Endothelial cell of umbilical vein (primary cell): ENCODE measurements around the gene FGD5.
A peak's percentile ranks its signal among the peaks of the same experiment; 100 is the strongest.

Experiments used
- EZH2 ChIP-seq: IDR thresholded peaks from 2 replicates; pipeline ENCODE4 v1.6.1; 2012; ENCODE audit warnings: borderline replicate concordance, low read depth, mild to moderate bottlenecking, moderate library complexity, low read length, inconsistent platforms; ENCODE audit not compliant: severe bottlenecking
- FOS ChIP-seq: IDR thresholded peaks from 2 replicates; pipeline ENCODE4 v1.6.1; 2011; ENCODE audit warnings: mild to moderate bottlenecking, low read length, moderate library complexity, borderline replicate concordance; ENCODE audit not compliant: insufficient read depth
- POLR2A ChIP-seq: IDR thresholded peaks from 2 replicates; pipeline ENCODE4 v1.6.1; 2012; ENCODE audit warnings: low read depth, mild to moderate bottlenecking, control low read depth, low read length
- POLR2AphosphoS5 ChIP-seq: IDR thresholded peaks from 2 replicates; pipeline ENCODE4 v1.6.1; 2012; ENCODE audit warnings: low read depth, mild to moderate bottlenecking, control low read depth, low read length, moderate library complexity; ENCODE audit not compliant: insufficient read depth
- TF ChIP-seq, protein P1 (sequence below): IDR thresholded peaks from 2 replicates; pipeline ENCODE4 v1.6.1; 2011; ENCODE audit not compliant: insufficient read depth, insufficient read length
- TF ChIP-seq, protein P2 (sequence below), 2 donors: IDR thresholded peaks; 1 replicate in 1 of 2; 2 replicates in 1 of 2; pipeline ENCODE4 v1.5.1; 2011; ENCODE audit warnings: low read length in 2 of 2, mild to moderate bottlenecking in 2 of 2, moderate library complexity in 2 of 2, control low read depth in 1 of 2, inconsistent platforms in 1 of 2, low read depth in 1 of 2; ENCODE audit not compliant: insufficient read depth in 1 of 2; ENCODE audit errors: extremely low read depth in 1 of 2

DNA sequence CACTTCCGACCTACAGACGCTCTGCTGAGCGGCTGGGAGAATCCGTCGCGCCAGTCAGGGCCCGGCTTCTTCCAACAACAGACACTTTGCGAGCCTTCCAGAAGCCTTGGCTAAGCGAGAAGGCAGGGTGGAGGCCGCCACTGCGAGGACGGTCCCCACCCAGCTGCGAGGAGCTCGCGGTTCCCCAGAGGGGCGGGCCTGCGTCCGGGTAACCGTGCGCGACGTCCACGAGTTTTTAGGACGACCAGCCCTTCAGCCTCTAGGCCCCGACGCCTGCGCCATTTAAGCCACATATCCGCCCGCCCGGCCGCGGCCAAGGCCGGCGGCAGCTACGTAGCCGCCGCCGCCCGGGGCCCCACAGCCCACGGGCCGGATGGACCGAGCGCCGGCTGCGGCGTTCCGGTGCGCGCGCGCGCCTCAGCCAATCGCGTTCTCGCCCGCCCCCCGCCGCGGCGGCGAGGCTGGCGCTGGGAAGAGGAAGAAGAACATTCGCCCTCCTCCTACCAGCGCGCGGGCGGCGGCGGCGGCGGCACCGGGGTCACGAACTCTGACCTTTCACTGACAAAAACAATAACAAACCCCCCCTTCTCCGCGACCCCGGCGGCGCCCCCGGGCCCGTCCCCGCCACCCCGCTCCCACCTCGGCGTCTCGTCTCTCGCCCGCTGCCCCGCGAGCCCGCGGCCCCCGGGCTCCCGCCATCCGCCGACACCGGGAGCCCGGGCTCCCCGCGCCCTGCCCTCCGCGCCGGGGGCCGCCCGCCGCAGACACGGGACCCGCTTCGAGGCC, 128.5 kb downstream of the FGD5 start, which contains the start of gene NR2C2:
- TF ChIP-seq, protein P1, sequence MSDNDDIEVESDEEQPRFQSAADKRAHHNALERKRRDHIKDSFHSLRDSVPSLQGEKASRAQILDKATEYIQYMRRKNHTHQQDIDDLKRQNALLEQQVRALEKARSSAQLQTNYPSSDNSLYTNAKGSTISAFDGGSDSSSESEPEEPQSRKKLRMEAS: no peak
- TF ChIP-seq EZH2 (no peak), POLR2AphosphoS5 (peak; percentile 92), FOS (no peak), POLR2A (peak; percentile 91)
- TF ChIP-seq, protein P2, sequence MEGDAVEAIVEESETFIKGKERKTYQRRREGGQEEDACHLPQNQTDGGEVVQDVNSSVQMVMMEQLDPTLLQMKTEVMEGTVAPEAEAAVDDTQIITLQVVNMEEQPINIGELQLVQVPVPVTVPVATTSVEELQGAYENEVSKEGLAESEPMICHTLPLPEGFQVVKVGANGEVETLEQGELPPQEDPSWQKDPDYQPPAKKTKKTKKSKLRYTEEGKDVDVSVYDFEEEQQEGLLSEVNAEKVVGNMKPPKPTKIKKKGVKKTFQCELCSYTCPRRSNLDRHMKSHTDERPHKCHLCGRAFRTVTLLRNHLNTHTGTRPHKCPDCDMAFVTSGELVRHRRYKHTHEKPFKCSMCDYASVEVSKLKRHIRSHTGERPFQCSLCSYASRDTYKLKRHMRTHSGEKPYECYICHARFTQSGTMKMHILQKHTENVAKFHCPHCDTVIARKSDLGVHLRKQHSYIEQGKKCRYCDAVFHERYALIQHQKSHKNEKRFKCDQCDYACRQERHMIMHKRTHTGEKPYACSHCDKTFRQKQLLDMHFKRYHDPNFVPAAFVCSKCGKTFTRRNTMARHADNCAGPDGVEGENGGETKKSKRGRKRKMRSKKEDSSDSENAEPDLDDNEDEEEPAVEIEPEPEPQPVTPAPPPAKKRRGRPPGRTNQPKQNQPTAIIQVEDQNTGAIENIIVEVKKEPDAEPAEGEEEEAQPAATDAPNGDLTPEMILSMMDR (IDR thresholded peaks at IDR 0.05; ENCODE audit: extremely low read depth in 1 of 2, insufficient read depth in 1 of 2, low read depth in 1 of 2, low read length in 2 of 2): no peak
